ENCODE data around the gene NOS1AP. TPM values are rescaled to one million over a fixed set of nuclear protein-coding genes. Genes with fewer than 3 reads are reported as not detected.

NOS1AP gene
- total and polyA plus RNA-seq, 2 experiments from 2014 or later, result 5.8 to 6.6 TPM

DNA sequence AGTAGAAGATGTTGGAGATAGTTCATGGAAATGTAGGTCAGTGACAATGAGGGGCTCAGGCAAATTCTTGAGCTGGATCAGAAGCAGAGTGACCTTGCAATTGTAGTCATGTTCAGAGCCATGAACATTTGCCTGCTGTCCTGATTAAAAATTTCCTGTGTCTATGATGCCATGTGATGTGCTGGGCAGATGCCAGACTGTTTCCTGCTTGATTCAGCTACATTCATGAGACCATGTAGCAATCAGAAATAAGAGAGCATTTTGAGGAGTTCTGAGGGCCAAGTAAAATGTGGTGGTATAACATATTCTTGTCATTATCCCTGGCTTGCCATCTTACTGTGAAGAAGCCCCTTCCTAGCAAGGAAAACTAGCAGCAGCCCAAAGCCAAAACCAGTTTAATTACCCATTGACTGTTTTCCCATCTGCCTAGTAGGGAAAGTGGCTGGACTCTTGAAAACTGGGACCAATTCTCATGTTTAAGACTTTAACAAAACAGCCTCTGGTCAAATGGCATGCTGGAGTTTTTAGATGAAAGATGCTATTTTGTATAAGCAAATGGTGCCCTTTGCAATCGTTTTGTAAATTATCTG, 118.3 kb downstream of the NOS1AP start:
- Histone ChIP-seq H3K27me3 (ENCODE audit: insufficient read depth) (no peaks in the 10 kb centered on the region), H3K4me3 (no peak overlapping the region), H3K36me3 (ENCODE audit: insufficient read depth) (no peaks in the 10 kb centered on the region), H2AFZ (no peak overlapping the region), H3K9me2 (ENCODE audit: insufficient read depth) (peaks cover 7% of the 10 kb centered on the region; the same call in 1 of the 2 replicates), H3K27ac (ENCODE audit: low read depth) (no peak overlapping the region), H3K4me1 (ENCODE audit: insufficient read depth) (peaks cover 18% of the 10 kb centered on the region), H3K79me2 (replicated peaks; ENCODE audit: insufficient read depth) (peaks cover 29% of the 10 kb centered on the region), H3K4me2 (no peak overlapping the region), H3F3A (replicated peaks; ENCODE audit: low read depth) (no peaks in the 10 kb centered on the region), H4K20me1 (replicated peaks; ENCODE audit: insufficient read depth) (no peaks in the 10 kb centered on the region; the same call in 1 of the 2 replicates)
- Mint-ChIP-seq H3K36me3 (ENCODE audit: low read depth) (peaks cover 13% of the 10 kb centered on the region; the same call in 2 of the 3 replicates), H3K27me3 (ENCODE audit: insufficient read depth, low read depth, poor library complexity) (peaks cover 3% of the 10 kb centered on the region), H3K4me1 (peaks cover 52% of the 10 kb centered on the region), H3K9me3 (no peaks in the 10 kb centered on the region), H3K4me3 (no peak overlapping the region), H3K27ac (no peak overlapping the region)
- DNase-seq (ENCODE audit: low spot score) (no peak), ATAC-seq (no peak)
- no peak for TF ChIP-seq EZH2 (IDR thresholded peaks at IDR 0.05; ENCODE audit: low read depth, unreplicated experiment)
- no peak for TF ChIP-seq POLR2AphosphoS5 (IDR thresholded peaks at IDR 0.05; ENCODE audit: low read depth)
- no peak for TF ChIP-seq EZH2phosphoT487 (IDR thresholded peaks at IDR 0.05; ENCODE audit: unreplicated experiment)
- no peak for TF ChIP-seq ZNF114 (CRISPR knock-in tag; IDR thresholded peaks at IDR 0.05)
- TF ChIP-seq, protein P1, sequence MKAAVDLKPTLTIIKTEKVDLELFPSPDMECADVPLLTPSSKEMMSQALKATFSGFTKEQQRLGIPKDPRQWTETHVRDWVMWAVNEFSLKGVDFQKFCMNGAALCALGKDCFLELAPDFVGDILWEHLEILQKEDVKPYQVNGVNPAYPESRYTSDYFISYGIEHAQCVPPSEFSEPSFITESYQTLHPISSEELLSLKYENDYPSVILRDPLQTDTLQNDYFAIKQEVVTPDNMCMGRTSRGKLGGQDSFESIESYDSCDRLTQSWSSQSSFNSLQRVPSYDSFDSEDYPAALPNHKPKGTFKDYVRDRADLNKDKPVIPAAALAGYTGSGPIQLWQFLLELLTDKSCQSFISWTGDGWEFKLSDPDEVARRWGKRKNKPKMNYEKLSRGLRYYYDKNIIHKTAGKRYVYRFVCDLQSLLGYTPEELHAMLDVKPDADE (IDR thresholded peaks at IDR 0.05), result no peak
- no peak for TF ChIP-seq ZNF331 (CRISPR knock-in tag; IDR thresholded peaks at IDR 0.05; ENCODE audit: low read depth)
- TF ChIP-seq, protein P2, sequence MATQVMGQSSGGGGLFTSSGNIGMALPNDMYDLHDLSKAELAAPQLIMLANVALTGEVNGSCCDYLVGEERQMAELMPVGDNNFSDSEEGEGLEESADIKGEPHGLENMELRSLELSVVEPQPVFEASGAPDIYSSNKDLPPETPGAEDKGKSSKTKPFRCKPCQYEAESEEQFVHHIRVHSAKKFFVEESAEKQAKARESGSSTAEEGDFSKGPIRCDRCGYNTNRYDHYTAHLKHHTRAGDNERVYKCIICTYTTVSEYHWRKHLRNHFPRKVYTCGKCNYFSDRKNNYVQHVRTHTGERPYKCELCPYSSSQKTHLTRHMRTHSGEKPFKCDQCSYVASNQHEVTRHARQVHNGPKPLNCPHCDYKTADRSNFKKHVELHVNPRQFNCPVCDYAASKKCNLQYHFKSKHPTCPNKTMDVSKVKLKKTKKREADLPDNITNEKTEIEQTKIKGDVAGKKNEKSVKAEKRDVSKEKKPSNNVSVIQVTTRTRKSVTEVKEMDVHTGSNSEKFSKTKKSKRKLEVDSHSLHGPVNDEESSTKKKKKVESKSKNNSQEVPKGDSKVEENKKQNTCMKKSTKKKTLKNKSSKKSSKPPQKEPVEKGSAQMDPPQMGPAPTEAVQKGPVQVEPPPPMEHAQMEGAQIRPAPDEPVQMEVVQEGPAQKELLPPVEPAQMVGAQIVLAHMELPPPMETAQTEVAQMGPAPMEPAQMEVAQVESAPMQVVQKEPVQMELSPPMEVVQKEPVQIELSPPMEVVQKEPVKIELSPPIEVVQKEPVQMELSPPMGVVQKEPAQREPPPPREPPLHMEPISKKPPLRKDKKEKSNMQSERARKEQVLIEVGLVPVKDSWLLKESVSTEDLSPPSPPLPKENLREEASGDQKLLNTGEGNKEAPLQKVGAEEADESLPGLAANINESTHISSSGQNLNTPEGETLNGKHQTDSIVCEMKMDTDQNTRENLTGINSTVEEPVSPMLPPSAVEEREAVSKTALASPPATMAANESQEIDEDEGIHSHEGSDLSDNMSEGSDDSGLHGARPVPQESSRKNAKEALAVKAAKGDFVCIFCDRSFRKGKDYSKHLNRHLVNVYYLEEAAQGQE (IDR thresholded peaks at IDR 0.05; ENCODE audit: unreplicated experiment), result no peak
- TF ChIP-seq STAT1 (IDR thresholded peaks at IDR 0.05; ENCODE audit: unreplicated experiment), result no peak

DNA sequence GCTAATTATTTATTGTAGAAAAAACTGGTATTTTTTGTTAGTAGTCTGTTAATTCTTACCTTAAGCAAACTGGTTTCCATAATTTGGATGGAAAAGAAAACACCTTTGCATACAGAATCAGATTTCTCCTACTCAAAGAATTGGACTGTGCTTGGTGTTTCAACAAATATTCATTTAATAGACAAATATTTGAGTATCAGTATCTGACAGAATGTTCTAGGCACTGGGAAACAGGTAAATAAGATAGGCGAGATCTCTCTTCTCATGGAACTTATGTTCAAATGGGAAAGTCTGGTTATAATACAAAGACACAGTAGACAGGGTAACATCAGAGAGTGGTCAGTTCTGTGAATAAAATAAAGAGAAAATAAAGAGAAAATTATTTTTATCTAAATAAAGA, 119.9 kb downstream of the NOS1AP start:
- H3K4me1 Mint-ChIP-seq, result peaks cover 48% of the 10 kb centered on the region
- no peak overlapping the region for H3K27ac Mint-ChIP-seq
- H3K4me3 ChIP-seq, result no peak overlapping the region
- H3K4me1 ChIP-seq (ENCODE audit: insufficient read depth), result peaks cover 18% of the 10 kb centered on the region
- H3K9me2 ChIP-seq (ENCODE audit: insufficient read depth), result peaks cover 7% of the 10 kb centered on the region; the same call in 1 of the 2 replicates
- H3K27me3 ChIP-seq (ENCODE audit: insufficient read depth), result no peaks in the 10 kb centered on the region
- H2AFZ ChIP-seq, result no peak overlapping the region
- H3K4me2 ChIP-seq, result no peak overlapping the region
- H3K27me3 Mint-ChIP-seq (ENCODE audit: insufficient read depth, low read depth, poor library complexity), result peaks cover 3% of the 10 kb centered on the region
- no peak overlapping the region for H3K27ac ChIP-seq (ENCODE audit: low read depth)
- peaks cover 29% of the 10 kb centered on the region for H3K79me2 ChIP-seq (replicated peaks; ENCODE audit: insufficient read depth)
- H4K20me1 ChIP-seq (replicated peaks; ENCODE audit: insufficient read depth), result no peaks in the 10 kb centered on the region; the same call in 1 of the 2 replicates
- H3K4me3 Mint-ChIP-seq, result no peak overlapping the region
- H3K36me3 Mint-ChIP-seq (ENCODE audit: low read depth), result peaks cover 4% of the 10 kb centered on the region; the same call in 1 of the 3 replicates
- H3K36me3 ChIP-seq (ENCODE audit: insufficient read depth), result no peaks in the 10 kb centered on the region
- ATAC-seq, result no peak
- no peaks in the 10 kb centered on the region for H3F3A ChIP-seq (replicated peaks; ENCODE audit: low read depth)
- DNase-seq (ENCODE audit: low spot score), result no peak
- H3K9me3 Mint-ChIP-seq, result no peaks in the 10 kb centered on the region
- no peak for TF ChIP-seq EZH2 (IDR thresholded peaks at IDR 0.05; ENCODE audit: low read depth, unreplicated experiment)
- no peak for TF ChIP-seq NANOG (IDR thresholded peaks at IDR 0.05; ENCODE audit: borderline replicate concordance)
- no peak for TF ChIP-seq EZH2phosphoT487 (IDR thresholded peaks at IDR 0.05; ENCODE audit: unreplicated experiment)
- no peak for TF ChIP-seq ZNF331 (CRISPR knock-in tag; IDR thresholded peaks at IDR 0.05; ENCODE audit: low read depth)
- TF ChIP-seq CREB1 (CRISPR knock-in tag; IDR thresholded peaks at IDR 0.05; ENCODE audit: low read depth), result no peak
- TF ChIP-seq, protein P3, sequence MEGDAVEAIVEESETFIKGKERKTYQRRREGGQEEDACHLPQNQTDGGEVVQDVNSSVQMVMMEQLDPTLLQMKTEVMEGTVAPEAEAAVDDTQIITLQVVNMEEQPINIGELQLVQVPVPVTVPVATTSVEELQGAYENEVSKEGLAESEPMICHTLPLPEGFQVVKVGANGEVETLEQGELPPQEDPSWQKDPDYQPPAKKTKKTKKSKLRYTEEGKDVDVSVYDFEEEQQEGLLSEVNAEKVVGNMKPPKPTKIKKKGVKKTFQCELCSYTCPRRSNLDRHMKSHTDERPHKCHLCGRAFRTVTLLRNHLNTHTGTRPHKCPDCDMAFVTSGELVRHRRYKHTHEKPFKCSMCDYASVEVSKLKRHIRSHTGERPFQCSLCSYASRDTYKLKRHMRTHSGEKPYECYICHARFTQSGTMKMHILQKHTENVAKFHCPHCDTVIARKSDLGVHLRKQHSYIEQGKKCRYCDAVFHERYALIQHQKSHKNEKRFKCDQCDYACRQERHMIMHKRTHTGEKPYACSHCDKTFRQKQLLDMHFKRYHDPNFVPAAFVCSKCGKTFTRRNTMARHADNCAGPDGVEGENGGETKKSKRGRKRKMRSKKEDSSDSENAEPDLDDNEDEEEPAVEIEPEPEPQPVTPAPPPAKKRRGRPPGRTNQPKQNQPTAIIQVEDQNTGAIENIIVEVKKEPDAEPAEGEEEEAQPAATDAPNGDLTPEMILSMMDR (conservative IDR thresholded peaks at IDR 0.05; ENCODE audit: low read depth in 2 of 2), result no peak
- TF ChIP-seq STAT1 (IDR thresholded peaks at IDR 0.05; ENCODE audit: unreplicated experiment), result no peak
- TF ChIP-seq, protein P1 (IDR thresholded peaks at IDR 0.05), result no peak
